Stimulated activated CD4-positive, alpha-beta T cell treated with anti-CD3 and anti-CD28 coated beads, Interleukin-4, amount 100 ng/mL, for 48 hours (primary cell): ENCODE measurements around the gene TCOF1.

Experiments used
- DNase-seq, 2 donors: peaks; one replicate each; pipeline ENCODE4 v3.0.0-alpha.2; 2020; ENCODE audit warnings: low read depth in 2 of 2

Gene TCOF1

DNA sequence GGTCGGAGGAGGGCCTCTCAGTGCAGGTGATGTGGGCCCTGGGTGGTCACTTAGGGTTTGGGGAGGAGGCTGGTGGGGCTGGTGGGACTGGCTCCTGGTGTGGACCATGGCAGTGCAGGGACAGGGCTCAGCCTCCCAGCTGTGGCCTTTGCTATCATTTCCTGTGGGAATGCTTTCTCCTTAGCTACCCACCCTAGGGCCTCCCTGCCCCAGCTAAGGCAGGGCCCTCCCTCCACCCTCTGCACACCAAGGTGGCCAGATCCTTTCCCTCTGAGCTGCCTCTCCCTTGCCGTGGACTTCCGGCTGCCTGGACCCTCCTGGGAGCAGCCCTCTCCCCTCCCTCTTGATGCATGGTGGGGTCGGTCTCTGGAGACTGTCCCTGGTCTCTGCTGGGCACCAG is 32.1 kb upstream of the TCOF1 start:
- DNase-seq = no peak

DNA sequence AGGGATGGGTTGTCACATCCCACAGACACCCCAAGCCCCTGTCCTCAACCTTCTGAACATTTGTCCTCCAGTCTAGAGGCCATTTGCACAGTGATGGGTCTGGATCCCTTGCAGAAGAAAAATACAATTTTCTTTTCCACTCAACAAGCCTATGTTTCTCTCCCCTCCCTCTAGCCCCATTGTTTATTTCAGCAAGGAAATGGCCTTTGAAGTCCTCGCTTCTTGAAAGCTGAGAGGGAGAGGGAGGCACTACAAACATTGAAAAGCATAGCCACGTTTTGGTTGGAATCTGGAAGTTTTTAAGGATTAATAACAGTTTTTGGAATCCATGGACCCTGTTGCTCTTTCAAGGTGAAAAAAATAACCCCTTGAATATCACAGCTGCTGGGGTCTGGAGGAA is 30.8 kb upstream of the TCOF1 start:
- DNase-seq = no peak

DNA sequence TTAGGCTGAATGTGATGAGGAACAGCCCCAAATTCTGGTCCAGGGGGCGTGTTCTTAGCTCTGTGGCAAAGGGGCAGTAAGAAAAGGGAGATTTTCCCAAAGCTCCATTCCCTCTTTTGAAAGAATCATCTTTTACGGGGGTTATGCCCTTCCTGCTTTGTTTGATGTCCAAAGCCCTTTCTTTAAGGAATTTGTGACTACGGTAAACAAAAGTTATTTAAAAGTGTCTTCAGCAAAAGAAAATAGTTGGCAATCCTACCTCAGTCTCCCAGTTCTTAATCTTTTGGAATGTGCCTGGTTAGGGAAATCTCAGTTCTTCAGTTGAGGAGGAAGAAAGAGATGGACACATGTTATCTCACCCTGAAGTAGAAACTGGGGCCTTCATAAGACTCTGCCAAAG is 30.4 kb upstream of the TCOF1 start:
- no peak for DNase-seq

DNA sequence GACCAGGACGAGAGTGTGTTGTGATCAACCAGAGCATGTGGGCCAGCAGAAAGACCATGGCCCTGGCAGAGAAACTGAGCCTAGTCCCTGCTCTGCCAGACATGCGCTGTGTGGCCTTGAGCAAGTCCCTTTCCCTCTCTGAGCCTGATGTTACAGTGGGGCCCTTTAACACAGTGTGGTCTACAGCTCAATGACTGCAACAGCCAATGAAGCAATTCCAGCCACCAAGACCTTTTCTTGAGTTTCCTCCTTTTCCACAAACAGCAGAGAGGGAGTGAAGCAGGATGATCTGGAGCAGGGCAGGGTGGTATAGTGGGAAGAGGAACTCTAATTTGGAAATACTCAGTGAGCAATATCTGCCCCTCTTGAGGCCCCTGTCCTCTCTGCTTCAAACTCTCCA is 29.0 kb upstream of the TCOF1 start:
- no peak for DNase-seq

DNA sequence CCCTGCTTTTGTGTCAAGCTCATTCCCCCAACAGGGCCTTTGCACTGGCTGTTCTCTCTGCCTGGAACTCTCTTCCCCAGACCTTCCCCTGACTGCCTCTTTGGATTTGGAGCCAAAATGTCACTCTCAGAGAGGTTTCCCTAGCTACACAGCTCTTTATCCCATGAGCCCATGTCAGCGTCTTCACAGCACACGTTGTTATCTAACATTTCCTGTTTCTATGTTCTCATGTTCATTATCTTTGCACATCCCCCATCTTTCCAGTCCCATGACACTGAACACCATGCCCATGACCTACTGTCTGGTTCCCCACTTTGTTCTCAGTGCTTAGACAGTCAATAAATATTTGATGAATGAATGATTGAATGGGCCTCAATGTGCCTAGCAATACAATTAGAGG is 28.5 kb upstream of the TCOF1 start:
- DNase-seq = no peak

DNA sequence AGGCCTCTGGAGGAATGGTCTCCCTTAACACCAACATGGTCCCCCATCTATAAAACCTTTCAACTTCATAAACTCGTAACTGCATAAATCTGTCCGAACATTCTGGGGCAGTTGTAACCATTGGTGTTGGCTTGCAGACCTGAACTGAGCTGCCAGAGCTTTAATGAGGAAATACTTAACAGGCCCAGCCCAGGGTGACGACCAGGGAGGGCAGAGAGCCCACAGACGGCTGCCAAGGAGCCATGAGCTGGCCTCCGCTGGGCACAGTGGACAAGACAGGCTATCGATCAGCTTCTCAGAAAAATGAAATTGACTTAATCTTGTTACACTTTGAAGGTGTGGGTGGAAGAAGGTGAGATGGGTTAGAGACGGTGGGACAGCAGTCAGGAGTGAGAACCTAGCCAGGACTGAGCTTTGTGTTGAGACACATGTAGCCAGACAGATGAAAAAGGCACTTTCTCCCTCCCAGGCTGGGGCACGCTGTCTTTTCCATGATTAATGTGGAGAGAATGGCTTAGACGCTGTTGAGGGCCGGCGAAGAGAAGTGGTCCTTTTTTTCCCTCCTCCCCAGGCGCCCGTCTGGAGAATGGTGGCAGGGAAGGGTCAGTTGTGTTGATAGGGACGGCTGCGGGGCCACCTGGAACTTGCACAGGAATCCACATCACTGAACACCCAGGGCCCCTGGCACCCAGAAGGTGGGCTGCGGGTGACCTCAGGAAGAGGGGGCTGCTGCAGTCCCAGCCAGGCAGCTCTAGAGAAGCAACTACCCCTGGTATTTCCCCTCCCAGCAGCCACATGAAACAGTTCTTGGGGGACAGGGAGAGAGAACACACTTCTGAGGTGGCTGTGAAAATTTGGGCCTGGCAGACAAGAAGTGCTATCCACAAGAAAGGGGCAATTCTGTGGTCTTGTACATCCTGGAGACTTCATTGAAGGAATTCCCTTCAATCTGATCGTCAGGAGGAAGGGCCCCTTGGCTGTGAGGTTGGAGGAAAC is 27.3 kb upstream of the TCOF1 start:
- no peak for DNase-seq

DNA sequence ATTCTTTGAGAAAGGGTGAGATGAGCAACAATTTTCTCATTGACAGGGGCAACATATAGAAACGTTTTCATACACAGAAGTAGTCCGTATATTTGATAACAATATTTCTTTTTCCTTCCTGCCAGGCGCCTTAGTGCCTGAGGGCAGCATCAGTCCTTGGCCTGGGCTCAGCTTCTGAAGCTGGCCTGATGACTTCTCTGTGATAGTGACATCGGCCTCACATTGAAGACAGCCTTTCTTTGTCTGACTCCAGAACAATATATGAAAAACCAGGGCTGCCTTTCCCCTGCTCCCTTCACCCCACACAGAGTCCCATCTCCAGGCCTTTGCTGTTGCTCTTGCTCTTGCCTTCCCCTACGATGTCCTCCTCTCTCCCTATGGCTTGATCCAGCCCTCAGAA is 24.1 kb upstream of the TCOF1 start:
- DNase-seq = no peak

DNA sequence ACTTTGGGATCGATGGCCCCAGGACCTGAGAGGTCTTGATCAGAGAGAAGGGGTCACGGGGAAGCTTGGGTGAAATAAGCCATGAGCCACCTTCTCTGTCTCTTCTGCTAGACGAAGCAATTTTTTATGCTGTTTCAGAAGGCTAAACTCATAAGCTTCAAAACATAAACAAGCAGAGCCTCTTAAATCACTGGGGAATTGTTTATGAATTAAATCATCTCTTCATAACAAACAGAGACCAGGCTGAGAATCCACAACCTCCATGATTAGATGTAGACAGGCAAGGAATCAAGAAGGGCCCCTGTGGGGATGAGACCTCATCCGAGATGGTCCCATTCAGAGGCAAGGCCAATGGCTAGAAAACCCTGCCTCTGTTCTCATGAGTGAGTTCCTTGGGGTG is 21.7 kb upstream of the TCOF1 start:
- DNase-seq = no peak

DNA sequence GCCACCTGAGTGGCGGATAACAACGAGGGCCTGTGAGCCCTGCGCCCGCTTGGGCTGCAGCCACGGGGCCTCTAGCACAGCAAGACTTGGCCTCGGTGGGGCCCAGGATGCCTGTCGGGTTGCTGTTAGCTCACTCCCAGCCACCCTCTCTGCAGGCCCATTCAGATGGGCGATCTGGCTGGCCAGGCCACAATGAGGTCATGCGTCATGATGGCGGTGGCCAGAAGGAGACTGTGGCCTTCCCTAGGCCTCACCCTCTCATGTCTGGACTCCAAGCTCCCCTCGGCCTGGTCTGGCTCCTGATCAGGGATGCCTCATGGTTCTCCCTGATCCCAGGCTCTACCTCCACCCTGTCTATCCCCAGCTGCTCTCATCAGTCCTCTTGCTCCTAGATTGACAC is 19.0 kb upstream of the TCOF1 start:
- DNase-seq = no peak

DNA sequence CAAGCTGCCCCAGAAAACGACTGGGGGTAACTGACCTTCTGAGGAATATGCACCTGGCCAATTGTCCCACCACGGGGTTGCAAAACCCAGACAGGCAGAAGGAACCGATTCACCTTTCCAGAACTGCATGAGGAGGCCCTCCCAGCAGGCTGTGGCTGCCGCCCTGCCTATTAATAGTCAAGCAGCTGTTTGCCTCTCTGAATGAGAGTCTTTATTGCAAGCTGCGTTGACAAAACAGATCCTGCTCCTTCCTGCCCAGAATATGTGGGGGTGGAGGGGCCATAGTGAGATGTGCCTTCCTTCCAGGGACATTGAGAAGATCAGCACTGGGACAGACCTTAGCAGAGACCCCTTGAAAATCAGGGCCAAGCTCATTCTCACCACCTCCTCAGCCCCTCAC is 18.3 kb upstream of the TCOF1 start:
- DNase-seq = no peak

DNA sequence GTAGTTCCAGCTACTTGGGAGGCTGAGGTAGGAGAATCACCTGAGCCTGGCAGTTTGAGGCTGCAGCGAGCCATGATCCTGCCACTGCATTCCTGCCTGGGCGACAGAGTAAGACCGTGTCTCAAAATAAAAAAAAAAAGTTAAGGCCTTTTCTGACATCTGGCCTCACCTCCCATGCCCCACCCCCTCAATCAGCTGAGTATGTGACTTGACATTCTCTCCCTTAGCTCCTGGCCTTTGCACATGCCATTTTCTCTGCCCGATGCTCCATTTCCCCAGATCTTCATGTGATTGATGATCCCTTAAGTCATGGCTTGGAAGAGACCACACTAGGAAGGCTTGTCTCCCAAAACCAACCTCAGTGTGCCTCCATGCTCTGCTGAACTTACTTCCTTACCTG is 17.7 kb upstream of the TCOF1 start:
- no peak for DNase-seq

DNA sequence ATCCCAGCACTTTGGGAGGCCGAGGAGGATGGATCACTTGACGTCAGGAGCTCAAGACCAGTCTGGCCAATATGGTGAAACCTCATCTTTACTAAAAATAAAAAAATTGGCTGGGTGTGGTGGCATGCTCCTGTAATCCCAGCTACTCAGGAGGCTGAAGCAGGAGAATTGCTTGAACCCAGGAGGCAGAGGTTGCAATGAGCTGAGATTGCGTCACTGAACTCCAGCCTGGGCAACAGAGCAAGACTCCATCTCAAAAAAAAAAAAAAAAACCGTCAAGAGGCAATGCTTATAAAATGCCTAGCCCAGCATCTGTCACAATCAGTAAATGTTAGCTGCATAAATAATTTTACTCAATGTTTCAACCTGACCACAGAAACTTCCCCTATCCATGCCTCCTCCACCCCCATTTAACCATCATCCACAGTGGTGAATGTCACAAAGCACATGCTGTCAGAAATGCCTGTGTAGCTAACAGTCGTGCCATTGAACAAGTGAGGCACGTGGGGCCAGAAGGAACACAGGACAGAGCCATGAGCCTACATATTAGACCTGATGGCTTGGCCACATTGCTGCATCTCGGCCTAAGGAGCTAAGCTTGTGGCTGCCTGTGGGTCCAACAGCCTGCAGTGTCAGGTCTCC is 16.8 kb upstream of the TCOF1 start:
- DNase-seq = no peak

DNA sequence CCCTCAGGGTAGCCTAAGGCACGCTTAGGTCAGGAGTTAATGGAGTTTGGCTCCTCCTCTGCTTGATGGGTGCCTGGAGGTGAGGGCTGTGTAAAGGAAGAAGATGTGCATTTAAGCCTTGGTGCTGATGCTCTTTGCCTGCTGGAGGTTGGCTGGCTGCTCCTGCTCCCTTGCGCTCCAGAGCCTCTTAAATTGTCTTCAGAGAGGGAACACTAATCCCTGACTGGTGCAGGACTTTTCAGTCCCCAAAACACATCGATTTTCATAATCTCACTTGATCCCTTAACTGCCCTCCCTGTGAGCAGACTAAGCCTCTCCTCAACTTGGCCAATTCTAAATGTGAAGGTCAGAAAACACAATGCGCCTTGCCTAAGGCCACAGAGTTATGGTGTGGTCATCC is 16.2 kb upstream of the TCOF1 start:
- no peak for DNase-seq

DNA sequence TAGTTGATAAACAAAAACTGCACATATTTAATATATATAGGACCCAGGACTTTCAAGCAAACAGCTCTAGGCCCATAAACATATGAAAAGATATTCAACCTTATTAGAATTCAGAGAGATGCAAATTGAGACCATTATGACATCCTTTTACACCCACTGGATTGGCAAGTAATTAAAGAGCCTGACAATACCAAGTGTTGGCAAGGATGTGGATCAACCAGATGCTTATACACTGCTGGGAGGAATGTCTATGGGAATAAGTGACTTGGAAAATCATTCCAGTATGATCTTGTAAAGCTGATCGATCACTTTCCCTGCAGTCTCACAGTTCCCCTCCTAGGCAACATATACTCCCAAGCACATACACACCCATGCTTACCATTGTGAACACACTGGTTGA is 15.5 kb upstream of the TCOF1 start:
- DNase-seq = no peak

DNA sequence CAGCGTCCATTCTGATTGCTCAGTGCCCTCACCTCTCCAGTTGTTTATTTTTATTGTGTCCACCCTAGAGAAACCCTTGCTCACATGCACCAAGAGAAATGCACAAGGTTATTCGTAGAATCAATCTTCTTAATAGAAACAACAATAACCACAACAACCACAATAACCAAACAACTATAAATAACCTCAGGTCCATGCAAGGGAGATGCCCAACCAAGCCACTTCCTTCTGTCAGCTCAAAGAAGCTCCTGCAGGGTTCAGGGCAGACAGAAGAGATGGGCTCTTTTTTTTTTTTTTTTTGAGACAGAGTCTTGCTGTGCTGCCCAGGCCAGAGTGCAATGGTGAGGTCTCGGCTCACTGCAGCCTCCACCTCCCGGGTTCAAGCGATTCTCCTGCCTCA is 14.9 kb upstream of the TCOF1 start:
- no peak for DNase-seq

DNA sequence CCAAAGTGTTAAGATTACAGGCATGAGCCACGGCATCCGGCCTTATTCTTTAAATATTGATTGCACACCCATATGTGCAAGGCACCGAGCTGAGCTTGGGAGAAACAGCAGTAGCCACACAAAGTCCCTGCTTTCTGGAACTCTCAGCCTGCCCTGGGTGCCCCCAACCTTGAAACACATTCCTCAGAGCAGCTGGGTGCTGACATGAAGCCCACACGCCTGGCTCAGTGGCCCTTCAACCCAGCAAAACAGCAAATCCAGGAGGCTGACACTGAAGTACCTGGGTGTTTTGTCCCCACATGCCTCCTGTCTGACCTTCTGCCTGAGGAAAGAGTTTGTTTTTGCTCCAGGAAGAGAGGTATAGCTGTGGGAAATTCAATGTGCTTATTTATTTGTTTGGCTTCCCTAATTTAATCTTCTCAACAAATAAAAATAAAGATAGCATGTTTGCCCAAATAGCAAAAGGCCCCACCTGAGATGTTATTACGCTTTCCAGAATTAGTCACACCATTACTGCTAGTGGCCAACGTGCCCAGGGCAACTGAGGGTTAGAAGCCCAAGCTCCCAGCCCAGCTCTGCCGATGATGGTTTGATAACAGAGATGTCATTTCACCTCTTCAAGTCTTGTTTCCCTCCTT is 13.4 kb upstream of the TCOF1 start:
- DNase-seq = no peak

DNA sequence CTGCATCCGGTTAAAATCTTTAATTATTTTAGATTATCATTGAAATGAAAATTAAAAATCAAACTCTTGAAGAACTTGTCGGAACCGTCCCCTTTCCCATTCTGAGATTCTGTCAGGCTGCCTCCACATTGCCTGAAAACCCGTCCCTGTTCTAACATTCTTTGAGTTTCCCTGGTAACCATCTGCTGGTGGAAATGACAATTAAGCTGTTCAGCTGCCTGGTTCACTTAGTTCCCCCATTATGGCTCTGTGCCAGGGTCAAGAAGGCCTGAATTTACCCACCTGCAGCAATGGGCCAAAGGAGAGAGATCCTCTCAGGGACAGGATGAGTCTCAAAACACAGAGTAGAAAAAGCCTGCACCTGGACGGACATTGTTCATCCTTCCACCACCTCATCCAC is 11.8 kb upstream of the TCOF1 start:
- no peak for DNase-seq

DNA sequence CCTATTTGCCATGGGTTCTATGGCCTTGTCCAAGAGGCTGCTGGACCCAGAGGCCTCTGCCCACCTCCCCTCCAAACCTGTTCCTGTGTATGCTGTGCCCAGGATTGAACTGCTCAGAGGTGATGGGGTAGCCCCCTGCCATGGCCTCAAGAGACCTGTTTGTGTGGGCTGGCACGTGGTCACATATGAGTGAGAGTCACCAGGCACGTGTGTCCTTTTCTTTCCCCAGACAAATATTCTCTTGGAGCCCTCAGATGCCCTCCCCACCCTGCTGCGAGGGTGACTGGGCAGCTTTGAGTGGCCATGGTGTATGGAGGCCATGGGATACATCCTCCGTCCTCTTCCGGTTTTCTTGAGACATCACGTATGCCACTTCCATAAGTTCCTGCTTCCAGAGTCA is 10.9 kb upstream of the TCOF1 start:
- no peak for DNase-seq

DNA sequence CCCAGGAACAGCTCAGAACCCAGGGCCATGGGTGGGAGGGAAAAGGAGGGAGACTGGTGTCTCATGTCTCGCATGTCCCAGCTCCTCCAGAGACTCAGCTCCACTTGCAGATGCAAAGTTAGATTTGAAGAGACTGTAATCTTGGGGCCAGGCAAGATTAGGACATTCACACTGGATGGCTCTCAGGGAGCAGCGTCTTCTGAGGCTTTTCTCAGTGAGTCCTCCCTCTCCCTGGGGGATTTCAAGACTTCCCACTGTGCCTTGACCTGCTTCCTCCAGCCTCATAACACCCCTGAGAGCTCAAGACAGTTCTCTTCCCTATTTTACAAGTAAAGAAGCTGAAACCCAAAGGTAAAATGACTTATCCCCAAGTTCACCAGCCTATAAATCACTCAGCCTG is 10.5 kb upstream of the TCOF1 start:
- DNase-seq = no peak

DNA sequence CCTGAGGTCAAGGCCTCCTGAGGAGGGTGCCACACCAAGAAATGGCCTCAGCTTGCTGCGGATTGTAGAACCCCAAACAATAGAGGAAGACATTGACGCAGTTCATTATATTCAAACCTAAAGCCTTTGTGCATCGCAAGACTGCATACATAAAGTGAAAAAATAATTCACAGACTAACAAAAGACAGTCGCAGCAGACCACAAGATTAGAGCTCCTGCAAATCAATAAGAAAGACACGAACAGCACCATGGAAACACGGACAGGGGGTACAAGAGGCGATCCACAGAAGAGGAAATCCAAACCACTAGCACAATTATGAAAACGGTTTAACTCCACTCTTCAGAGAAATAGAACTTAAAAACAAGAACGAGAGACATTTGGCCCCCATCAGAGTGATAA is 10.0 kb upstream of the TCOF1 start:
- no peak for DNase-seq

DNA sequence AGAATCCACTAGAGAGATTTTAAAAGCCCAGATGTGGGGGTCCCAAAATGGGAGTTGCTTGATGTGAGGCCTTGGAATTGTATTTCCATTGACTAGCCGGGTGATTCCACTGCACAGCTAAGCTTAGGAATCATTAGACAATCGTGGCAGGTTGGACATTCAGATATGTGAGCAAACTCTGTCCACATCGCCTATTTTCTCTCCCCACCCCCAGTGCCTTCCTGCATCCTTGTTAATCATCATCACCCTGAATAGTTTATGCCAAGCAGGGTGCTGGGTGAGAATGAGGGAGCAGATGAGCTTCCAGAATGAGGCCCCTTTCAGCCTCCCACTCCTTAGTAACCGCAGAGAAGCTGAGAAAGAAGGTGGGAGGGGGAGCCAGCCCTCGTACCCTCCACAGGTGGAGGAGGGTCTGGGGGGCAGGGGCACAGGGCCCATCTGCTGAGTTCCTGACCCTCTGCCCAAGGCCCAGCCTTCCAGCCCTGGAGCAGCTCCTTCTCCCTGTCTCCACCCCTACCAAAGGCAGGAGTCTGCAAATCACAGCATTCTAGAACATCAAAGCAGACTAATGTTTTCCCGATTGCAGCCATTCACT is 7.7 kb upstream of the TCOF1 start:
- no peak for DNase-seq

DNA sequence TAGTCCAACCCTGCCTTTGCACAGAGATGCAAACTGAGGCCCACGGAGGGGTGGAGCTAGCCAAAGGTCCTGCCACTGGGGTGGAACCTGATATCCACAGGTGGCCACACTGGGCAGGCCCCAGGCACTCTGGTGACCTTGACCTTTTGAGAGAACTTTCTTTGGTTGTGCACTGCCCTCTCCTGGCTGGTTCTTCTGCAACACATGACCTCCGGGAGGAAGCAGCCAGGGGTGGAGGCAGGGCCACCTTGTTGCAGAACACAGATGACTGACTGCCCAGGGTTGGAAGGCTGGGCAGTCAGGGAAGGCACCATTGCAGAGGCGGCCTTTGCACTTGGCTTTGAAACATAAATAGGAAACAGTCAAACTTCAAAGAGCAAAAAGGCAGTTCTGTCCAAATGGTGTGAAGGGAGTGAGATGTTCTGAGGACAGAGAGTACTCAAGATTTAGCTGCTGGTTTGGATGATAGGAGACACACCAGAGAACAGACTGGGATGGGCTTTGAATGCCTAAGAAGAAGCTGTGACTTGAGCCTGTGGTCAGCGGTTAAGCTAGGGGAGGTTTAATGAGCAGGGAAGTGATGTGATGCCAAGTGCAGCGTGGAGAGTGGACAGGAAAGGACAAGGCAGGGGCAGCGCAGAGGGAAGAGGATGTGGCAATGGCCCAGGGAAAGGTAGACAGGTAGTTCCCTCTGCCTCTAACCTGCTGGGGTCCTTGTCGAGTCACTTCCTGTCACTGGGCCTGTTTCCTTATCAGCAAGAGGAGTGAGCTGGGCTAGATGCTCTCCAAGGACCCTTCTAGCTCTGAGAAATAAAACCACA is 6.8 kb upstream of the TCOF1 start:
- DNase-seq = peak; percentile 21 to 32
